Smooth muscle cell (in vitro differentiated cells): Measurements from ENCODE around the gene WDR45. TPM values are rescaled to one million over a fixed set of nuclear protein-coding genes. Genes with fewer than 3 reads are reported as not detected.

Experiments used
- DNase-seq: peaks from one replicate; lab custom pipeline; 2025; ENCODE audit not compliant: unreplicated experiment; lab: John Stamatoyannopoulos, UW
- H2AFZ ChIP-seq: fragments of 200-600 bp; sonication (generic); 2 replicates; pipeline ENCODE4 v1.6.0; 2016; ENCODE audit warnings: antibody characterized with exemption, low read depth, mild to moderate bottlenecking
- H3F3A ChIP-seq: fragments of 200-600 bp; sonication (generic); 2 replicates; pipeline ENCODE4 v1.6.0; 2017; ENCODE audit warnings: antibody characterized with exemption, low read depth
- H3K27ac ChIP-seq: fragments of 200-600 bp; sonication (generic); 2 replicates; pipeline ENCODE4 v1.5.1; 2016; ENCODE audit warnings: low read depth, mild to moderate bottlenecking
- H3K27me3 ChIP-seq: fragments of 200-600 bp; sonication (generic); 2 replicates; pipeline ENCODE4 v1.6.1; 2016; ENCODE audit warnings: low read depth, mild to moderate bottlenecking
- H3K36me3 ChIP-seq: fragments of 200-600 bp; sonication (generic); 2 replicates; pipeline ENCODE4 v1.5.1; 2016; ENCODE audit warnings: low read depth
- H3K4me1 ChIP-seq: fragments of 200-600 bp; sonication (generic); 2 replicates; pipeline ENCODE4 v1.5.1; 2016; ENCODE audit warnings: low read depth
- H3K4me2 ChIP-seq: fragments of 200-600 bp; sonication (generic); 2 replicates; pipeline ENCODE4 v1.6.0; 2016; ENCODE audit warnings: mild to moderate bottlenecking
- H3K4me3 ChIP-seq: fragments of 200-600 bp; sonication (generic); 2 replicates; pipeline ENCODE4 v1.5.1; 2016; ENCODE audit warnings: mild to moderate bottlenecking
- H3K79me2 ChIP-seq: fragments of 200-600 bp; sonication (generic); 2 replicates; pipeline ENCODE4 v1.6.0; 2016; ENCODE audit warnings: low read depth, mild to moderate bottlenecking
- H3K9ac ChIP-seq: fragments of 200-600 bp; sonication (generic); 2 replicates; pipeline ENCODE4 v1.6.0; 2016; ENCODE audit warnings: low read depth
- H3K9me3 ChIP-seq: fragments of 200-600 bp; sonication (generic); replicated peaks from 2 replicates; pipeline ENCODE4 v1.5.1; 2016; ENCODE audit warnings: low read depth
- H4K20me1 ChIP-seq: fragments of 200-600 bp; sonication (generic); 2 replicates; pipeline ENCODE4 v1.6.0; 2016; ENCODE audit warnings: low read depth
- WGBS: methylation state at CpG from one replicate; pipeline ENCODE4 v1.1.7; 2016; ENCODE audit warnings: low lambda C conversion rate; 5-methylcytosine and 5-hydroxymethylcytosine counted together
- polyA plus RNA-seq: library from polyadenylated mRNA; unstranded; fragments of >200 nt; fragmentation: Nextera tagmentation; extraction: Ambion mirVana; gene quantifications from 2 replicates; pipeline ENCODE4 v1.2.1, GENCODE V29; 2016
- total RNA-seq: library from RNA; depleted of rRNA; stranded (reverse); fragments of >200 nt; gene quantifications from 2 replicates; pipeline ENCODE4 v1.2.3, GENCODE V29; 2014
- TF ChIP-seq, protein P1 (sequence below): fragments of 200-600 bp; sonication (generic); IDR thresholded peaks from 2 replicates; pipeline ENCODE4 v1.5.1; 2017; ENCODE audit warnings: borderline replicate concordance, mild to moderate bottlenecking, antibody characterized with exemption; ENCODE audit not compliant: insufficient read depth, poor library complexity, severe bottlenecking

Gene WDR45
- total and polyA plus RNA-seq, 2 experiments from 2014 or later: 31.4 to 38.9 TPM

GRCh38 chrX:49070988-49071387 lies 8.7 kb downstream of the WDR45 start:
- WGBS: 90% methylated on average over 4 of the region's 4 CpGs
- no peak overlapping the region for H3K4me3 ChIP-seq
- H3F3A ChIP-seq: no peaks in the 10 kb centered on the region
- no peak overlapping the region for H2AFZ ChIP-seq
- H3K27ac ChIP-seq: no peak overlapping the region
- no peaks in the 10 kb centered on the region for H3K36me3 ChIP-seq
- no peaks in the 10 kb centered on the region for H3K4me1 ChIP-seq
- no peak for DNase-seq
- no peaks in the 10 kb centered on the region for H3K27me3 ChIP-seq
- no peak overlapping the region for H3K9ac ChIP-seq
- H4K20me1 ChIP-seq: no peaks in the 10 kb centered on the region
- TF ChIP-seq, protein P1, sequence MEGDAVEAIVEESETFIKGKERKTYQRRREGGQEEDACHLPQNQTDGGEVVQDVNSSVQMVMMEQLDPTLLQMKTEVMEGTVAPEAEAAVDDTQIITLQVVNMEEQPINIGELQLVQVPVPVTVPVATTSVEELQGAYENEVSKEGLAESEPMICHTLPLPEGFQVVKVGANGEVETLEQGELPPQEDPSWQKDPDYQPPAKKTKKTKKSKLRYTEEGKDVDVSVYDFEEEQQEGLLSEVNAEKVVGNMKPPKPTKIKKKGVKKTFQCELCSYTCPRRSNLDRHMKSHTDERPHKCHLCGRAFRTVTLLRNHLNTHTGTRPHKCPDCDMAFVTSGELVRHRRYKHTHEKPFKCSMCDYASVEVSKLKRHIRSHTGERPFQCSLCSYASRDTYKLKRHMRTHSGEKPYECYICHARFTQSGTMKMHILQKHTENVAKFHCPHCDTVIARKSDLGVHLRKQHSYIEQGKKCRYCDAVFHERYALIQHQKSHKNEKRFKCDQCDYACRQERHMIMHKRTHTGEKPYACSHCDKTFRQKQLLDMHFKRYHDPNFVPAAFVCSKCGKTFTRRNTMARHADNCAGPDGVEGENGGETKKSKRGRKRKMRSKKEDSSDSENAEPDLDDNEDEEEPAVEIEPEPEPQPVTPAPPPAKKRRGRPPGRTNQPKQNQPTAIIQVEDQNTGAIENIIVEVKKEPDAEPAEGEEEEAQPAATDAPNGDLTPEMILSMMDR: no peak
- no peak overlapping the region for H3K4me2 ChIP-seq
- H3K79me2 ChIP-seq: peaks cover 7% of the 10 kb centered on the region
- no peaks in the 10 kb centered on the region for H3K9me3 ChIP-seq

DNA sequence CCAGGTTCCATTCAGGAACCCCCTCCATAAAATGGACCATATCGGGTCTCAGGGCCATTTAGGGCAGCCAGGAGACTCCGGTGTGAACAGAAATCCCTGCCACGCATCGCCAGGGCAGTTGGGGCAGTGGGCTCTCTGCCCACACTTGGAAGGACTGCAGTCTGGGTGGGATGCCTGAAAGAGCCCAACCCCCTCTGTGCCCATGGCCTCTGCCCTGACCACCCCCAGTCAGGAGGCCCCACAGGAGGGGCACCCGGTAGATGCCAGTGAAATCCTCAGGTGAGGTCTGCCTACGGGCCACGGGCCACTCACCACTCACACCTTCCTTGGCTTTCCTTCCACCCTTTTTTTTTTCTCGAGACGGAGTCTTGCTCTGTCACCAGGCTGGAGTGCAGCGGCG lies 10.6 kb downstream of the WDR45 start:
- Histone ChIP-seq H3K4me3 (no peak overlapping the region), H3K4me1 (no peaks in the 10 kb centered on the region), H3K36me3 (no peaks in the 10 kb centered on the region), H3K27ac (no peak overlapping the region), H3F3A (no peaks in the 10 kb centered on the region), H2AFZ (no peak overlapping the region), H3K79me2 (peaks cover 7% of the 10 kb centered on the region), H3K4me2 (no peak overlapping the region), H3K9ac (no peak overlapping the region), H3K27me3 (no peaks in the 10 kb centered on the region), H4K20me1 (no peaks in the 10 kb centered on the region), H3K9me3 (no peaks in the 10 kb centered on the region)
- no peak for DNase-seq
- WGBS: 96% methylated on average over 11 of the region's 11 CpGs
- TF ChIP-seq, protein P1: no peak

DNA sequence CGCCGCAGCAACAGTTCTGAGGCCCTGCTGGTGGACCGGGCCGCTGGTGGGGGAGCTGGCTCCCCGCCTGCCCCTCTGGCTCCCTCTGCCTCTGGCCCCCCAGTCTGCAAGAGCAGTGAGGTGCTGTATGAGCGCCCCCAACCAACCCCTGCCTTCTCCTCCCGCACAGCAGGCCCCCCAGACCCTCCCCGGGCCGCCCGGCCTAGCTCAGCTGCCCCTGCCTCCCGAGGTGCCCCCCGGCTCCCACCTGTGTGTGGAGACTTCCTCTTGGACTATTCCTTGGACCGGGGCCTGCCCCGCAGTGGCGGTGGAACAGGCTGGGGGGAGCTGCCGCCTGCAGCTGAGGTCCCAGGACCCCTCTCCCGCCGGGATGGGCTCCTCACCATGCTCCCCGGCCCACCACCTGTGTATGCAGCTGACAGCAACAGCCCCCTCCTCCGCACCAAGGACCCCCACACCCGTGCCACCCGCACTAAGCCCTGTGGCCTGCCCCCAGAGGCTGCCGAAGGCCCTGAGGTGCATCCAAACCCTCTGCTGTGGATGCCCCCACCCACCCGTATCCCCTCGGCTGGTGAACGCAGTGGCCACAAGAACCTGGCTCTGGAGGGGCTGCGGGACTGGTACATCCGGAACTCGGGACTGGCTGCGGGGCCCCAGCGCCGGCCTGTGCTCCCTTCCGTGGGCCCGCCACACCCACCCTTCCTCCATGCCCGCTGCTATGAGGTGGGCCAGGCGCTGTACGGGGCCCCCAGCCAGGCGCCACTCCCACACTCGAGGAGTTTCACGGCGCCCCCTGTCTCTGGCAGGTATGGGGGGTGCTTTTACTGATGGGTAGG lies 12.2 kb downstream of the WDR45 start:
- Histone ChIP-seq H3K27ac (no peak overlapping the region), H3K4me1 (no peaks in the 10 kb centered on the region), H3K36me3 (no peaks in the 10 kb centered on the region), H3K9me3 (no peaks in the 10 kb centered on the region), H3K9ac (no peak overlapping the region), H4K20me1 (no peaks in the 10 kb centered on the region), H3K27me3 (no peaks in the 10 kb centered on the region), H3F3A (no peaks in the 10 kb centered on the region), H3K4me3 (no peak overlapping the region), H2AFZ (no peak overlapping the region), H3K79me2 (no peaks in the 10 kb centered on the region), H3K4me2 (no peak overlapping the region)
- TF ChIP-seq, protein P1: no peak
- DNase-seq: no peak
- 95% methylated on average over 20 of the region's 41 CpGs for WGBS

GRCh38 chrX:49066690-49067089 lies 13.0 kb downstream of the WDR45 start:
- Histone ChIP-seq H2AFZ (no peak overlapping the region), H3K27ac (no peak overlapping the region), H3F3A (no peaks in the 10 kb centered on the region), H3K4me1 (no peaks in the 10 kb centered on the region), H4K20me1 (no peaks in the 10 kb centered on the region), H3K4me3 (no peak overlapping the region), H3K4me2 (no peak overlapping the region), H3K79me2 (no peaks in the 10 kb centered on the region), H3K27me3 (no peaks in the 10 kb centered on the region), H3K9ac (no peak overlapping the region), H3K36me3 (no peaks in the 10 kb centered on the region), H3K9me3 (no peaks in the 10 kb centered on the region)
- WGBS: 76% methylated on average over 9 of the region's 9 CpGs
- DNase-seq: no peak
- TF ChIP-seq, protein P1: no peak
